Right renal pelvis (tissue), 4 donors: ENCODE measurements around the gene CKMT2. TPM values are rescaled to one million over a fixed set of nuclear protein-coding genes. Genes with fewer than 3 reads are reported as not detected.
"Not testable (repeated sequence)": the region's sequence is repeated elsewhere in the genome, so short reads cannot be mapped to it uniquely, and the experiment has no call there.

ENCODE experiments used
- DNase-seq, 4 donors: peaks; one replicate each; pipeline ENCODE4 v3.0.0-alpha.2; 2013; ENCODE audit warnings: low read depth in 4 of 4, low spot score in 3 of 4, missing footprints in 1 of 4
- polyA plus RNA-seq, 4 donors: library from polyadenylated mRNA; unstranded; fragments of 120-200 nt; gene quantifications; one replicate each; pipeline ENCODE4 v1.2.1, GENCODE V29; 2013; ENCODE audit not compliant: insufficient read length in 4 of 4

Gene CKMT2
- polyA plus RNA-seq, 4 donors = 5.7 to 9.2 (median 5.9) TPM

GRCh38 chr5:81247441-81247972, 14.4 kb downstream of the CKMT2 start:
- no peak for DNase-seq

GRCh38 chr5:81249240-81249639, 16.1 kb downstream of the CKMT2 start:
- no peak for DNase-seq

- DNase-seq = no peak
Observed at GRCh38 chr5:81250004-81250403, 16.9 kb downstream of the CKMT2 start.

GRCh38 chr5:81251922-81252321, 18.8 kb downstream of the CKMT2 start:
- no peak for DNase-seq

GRCh38 chr5:81252904-81253303, 19.8 kb downstream of the CKMT2 start:
- no peak for DNase-seq

GRCh38 chr5:81253875-81254274, 20.8 kb downstream of the CKMT2 start:
- no peak for DNase-seq

GRCh38 chr5:81254886-81255559, 21.9 kb downstream of the CKMT2 start:
- DNase-seq = no peak

- DNase-seq = no peak
Observed at GRCh38 chr5:81256766-81257165, 23.6 kb downstream of the CKMT2 start.

- DNase-seq = not testable (repeated sequence)
Observed at GRCh38 chr5:81262796-81263195, 29.7 kb downstream of the CKMT2 start.

GRCh38 chr5:81265101-81265500, 32.0 kb downstream of the CKMT2 start:
- DNase-seq = no peak

- DNase-seq = no peak
Observed at GRCh38 chr5:81268521-81269196, 35.5 kb downstream of the CKMT2 start.

GRCh38 chr5:81269751-81270393, 36.8 kb downstream of the CKMT2 start:
- no peak for DNase-seq

GRCh38 chr5:81270394-81271027, 37.4 kb downstream of the CKMT2 start:
- not testable (repeated sequence) for DNase-seq

- no peak for DNase-seq
Observed at GRCh38 chr5:81283976-81284375, 50.9 kb downstream of the CKMT2 start.

GRCh38 chr5:81286059-81286617, 53.0 kb downstream of the CKMT2 start:
- no peak for DNase-seq

- no peak for DNase-seq
Observed at GRCh38 chr5:81288021-81288433, 54.9 kb downstream of the CKMT2 start.

GRCh38 chr5:81290146-81290545, 57.0 kb downstream of the CKMT2 start:
- DNase-seq = no peak

GRCh38 chr5:81292130-81292529, 59.0 kb downstream of the CKMT2 start:
- no peak for DNase-seq

- not testable (repeated sequence) for DNase-seq
Observed at GRCh38 chr5:81294021-81294420, 60.9 kb downstream of the CKMT2 start.

- DNase-seq = no peak
Observed at GRCh38 chr5:81297531-81297930, 64.4 kb downstream of the CKMT2 start.

- no peak for DNase-seq
Observed at GRCh38 chr5:81300921-81301270, 67.8 kb downstream of the CKMT2 start.
